SK-N-SH treated with all-trans-retinoic acid at 6 μM for 48 hours (cell line): ENCODE data around the gene RNF166.

Experiments used
- ATAC-seq: fragments of 200-7000 bp; cut with Tn5 transposase; 3 replicates; pipeline ENCODE4 v1.9.1; 2020; ENCODE audit warnings: mild to moderate bottlenecking, moderate library complexity
- BACH2 ChIP-seq: fragments of 250-450 bp; sonication (Bioruptor Pico); IDR thresholded peaks from 2 replicates; pipeline ENCODE4 v1.9.0; 2021; ENCODE audit warnings: mild to moderate bottlenecking, borderline replicate concordance
- CREB5 ChIP-seq: fragments of 250-450 bp; sonication (Bioruptor Pico); IDR thresholded peaks from 2 replicates; pipeline ENCODE4 v1.5.1; 2020; ENCODE audit warnings: low read depth, mild to moderate bottlenecking, moderate library complexity
- CSRNP3 ChIP-seq: fragments of 250-450 bp; sonication (Bioruptor Pico); IDR thresholded peaks from 2 replicates; pipeline ENCODE4 v1.5.1; 2021; ENCODE audit warnings: mild to moderate bottlenecking, moderate library complexity
- ESRRG ChIP-seq: fragments of 250-450 bp; sonication (Bioruptor Pico); IDR thresholded peaks from 2 replicates; pipeline ENCODE4 v1.6.1; 2021; ENCODE audit warnings: mild to moderate bottlenecking
- ISL1 ChIP-seq: fragments of 250-450 bp; sonication (Bioruptor Pico); IDR thresholded peaks from 2 replicates; pipeline ENCODE4 v2.1.2; 2022; ENCODE audit warnings: mild to moderate bottlenecking, moderate library complexity
- PATZ1 ChIP-seq: fragments of 250-450 bp; sonication (Bioruptor Pico); IDR thresholded peaks from 2 replicates; pipeline ENCODE4 v1.8.0; 2020; ENCODE audit warnings: mild to moderate bottlenecking, moderate library complexity, borderline replicate concordance
- SNAI2 ChIP-seq: fragments of 250-450 bp; sonication (Bioruptor Pico); IDR thresholded peaks from 2 replicates; pipeline ENCODE4 v1.5.0; 2020; ENCODE audit warnings: mild to moderate bottlenecking, moderate library complexity
- TCF4 ChIP-seq: fragments of 250-450 bp; sonication (Bioruptor Pico); IDR thresholded peaks from 2 replicates; pipeline ENCODE4 v1.8.0; 2021; ENCODE audit warnings: mild to moderate bottlenecking, moderate library complexity, borderline replicate concordance
- TSHZ2 ChIP-seq: fragments of 250-450 bp; sonication (Bioruptor Pico); IDR thresholded peaks from 2 replicates; pipeline ENCODE4 v1.5.0; 2020; ENCODE audit warnings: mild to moderate bottlenecking, moderate library complexity
- ZC3H10 ChIP-seq: fragments of 250-450 bp; sonication (Bioruptor Pico); IDR thresholded peaks from 2 replicates; pipeline ENCODE4 v1.5.1; 2021; ENCODE audit warnings: mild to moderate bottlenecking, moderate library complexity
- ZFP3 ChIP-seq: fragments of 250-450 bp; sonication (Bioruptor Pico); IDR thresholded peaks from 2 replicates; pipeline ENCODE4 v1.5.0; 2020; ENCODE audit warnings: mild to moderate bottlenecking, moderate library complexity
- ZFP30 ChIP-seq: fragments of 450-650 bp; formaldehyde crosslinking; IDR thresholded peaks from 2 replicates; pipeline ENCODE4 v1.5.0; 2022; ENCODE audit warnings: mild to moderate bottlenecking, moderate library complexity
- ZNF565 ChIP-seq: fragments of 450-650 bp; formaldehyde crosslinking; conservative IDR thresholded peaks from 2 replicates; pipeline ENCODE4 v1.5.0; 2020; ENCODE audit warnings: low read depth, mild to moderate bottlenecking, moderate library complexity
- ZNF70 ChIP-seq: fragments of 450-650 bp; formaldehyde crosslinking; IDR thresholded peaks from 2 replicates; pipeline ENCODE4 v1.5.0; 2020; ENCODE audit warnings: mild to moderate bottlenecking, moderate library complexity
- ZNF8 ChIP-seq: fragments of 450-650 bp; formaldehyde crosslinking; IDR thresholded peaks from 2 replicates; pipeline ENCODE4 v1.5.0; 2020; ENCODE audit warnings: mild to moderate bottlenecking, moderate library complexity

Gene RNF166

GRCh38 chr16:88746506-88746905 is 40.3 kb upstream of the RNF166 start:
- ATAC-seq, result no peak

GRCh38 chr16:88744577-88745521 is 38.6 kb upstream of the RNF166 start:
- no peak for ATAC-seq

More at GRCh38 chr16:88746506-88746905, 40.3 kb upstream of the RNF166 start:
- TF ChIP-seq ZFP30 (CRISPR knock-in tag) (no peak), ZNF8 (CRISPR knock-in tag) (no peak), SNAI2 (CRISPR knock-in tag) (no peak), ZFP3 (CRISPR knock-in tag) (no peak), CREB5 (CRISPR knock-in tag) (no peak), BACH2 (CRISPR knock-in tag) (no peak), ESRRG (CRISPR knock-in tag) (no peak), PATZ1 (no peak)

More at GRCh38 chr16:88744577-88745521, 38.6 kb upstream of the RNF166 start:
- TF ChIP-seq CSRNP3 (CRISPR knock-in tag), result no peak
- TF ChIP-seq ZNF70 (CRISPR knock-in tag), result no peak
- no peak for TF ChIP-seq ZFP30 (CRISPR knock-in tag)
- TF ChIP-seq ZFP3 (CRISPR knock-in tag), result no peak
- no peak for TF ChIP-seq TSHZ2 (CRISPR knock-in tag)
- TF ChIP-seq ESRRG (CRISPR knock-in tag), result no peak
- no peak for TF ChIP-seq ZC3H10 (CRISPR knock-in tag)
- no peak for TF ChIP-seq PATZ1
- no peak for TF ChIP-seq ISL1 (CRISPR knock-in tag)
- TF ChIP-seq ZNF565, result no peak
- TF ChIP-seq TCF4 (CRISPR knock-in tag), result no peak
